HepG2 (cell line): Measurements from ENCODE around the gene SLC2A4. TPM values are rescaled to one million over a fixed set of nuclear protein-coding genes. Genes with fewer than 3 reads are reported as not detected.

Experiments used
- GATAD2A ChIP-seq: IDR thresholded peaks from 2 replicates; pipeline ENCODE4 v1.6.1; 2016
- HMG20A ChIP-seq: IDR thresholded peaks from 2 replicates; pipeline ENCODE4 v1.6.1; 2016; ENCODE audit warnings: borderline replicate concordance
- HNF4A ChIP-seq: sonication (generic); formaldehyde crosslinking; IDR thresholded peaks from 2 replicates; pipeline ENCODE4 v1.4.0; 2020; ENCODE audit warnings: missing genetic modification reagents
- HOXA9 ChIP-seq: sonication (generic); formaldehyde crosslinking; IDR thresholded peaks from 2 replicates; pipeline ENCODE4 v1.8.1; 2022; ENCODE audit warnings: missing genetic modification reagents, mild to moderate bottlenecking, moderate library complexity, borderline replicate concordance
- KLF9 ChIP-seq: IDR thresholded peaks from 2 replicates; pipeline ENCODE4 v1.6.1; 2016; ENCODE audit warnings: low read depth
- MAFG ChIP-seq: sonication (generic); formaldehyde crosslinking; IDR thresholded peaks from 2 replicates; pipeline ENCODE4 v1.5.1; 2020; ENCODE audit warnings: mild to moderate bottlenecking, missing genetic modification reagents
- MLLT10 ChIP-seq: sonication (generic); formaldehyde crosslinking; IDR thresholded peaks from 2 replicates; pipeline ENCODE4 v1.4.0; 2020; ENCODE audit warnings: missing genetic modification reagents
- NCOR1 ChIP-seq: fragments of 200-600 bp; sonication (generic); IDR thresholded peaks from 2 replicates; pipeline ENCODE4 v1.7.0; 2017; ENCODE audit warnings: antibody characterized with exemption, low read length, borderline replicate concordance
- PHF20 ChIP-seq: sonication (generic); formaldehyde crosslinking; IDR thresholded peaks from 2 replicates; pipeline ENCODE4 v1.5.0; 2020; ENCODE audit warnings: mild to moderate bottlenecking, missing genetic modification reagents
- SMAD9 ChIP-seq: sonication (generic); formaldehyde crosslinking; IDR thresholded peaks from 2 replicates; pipeline ENCODE4 v1.5.1; 2020; ENCODE audit warnings: mild to moderate bottlenecking, missing genetic modification reagents
- SNAI1 ChIP-seq: sonication (generic); formaldehyde crosslinking; IDR thresholded peaks from 2 replicates; pipeline ENCODE4 v1.5.0; 2020; ENCODE audit warnings: mild to moderate bottlenecking, missing genetic modification reagents, borderline replicate concordance
- SRY ChIP-seq: sonication (generic); formaldehyde crosslinking; IDR thresholded peaks from 2 replicates; pipeline ENCODE4 v1.8.0; 2022; ENCODE audit warnings: mild to moderate bottlenecking, missing genetic modification reagents
- TEAD3 ChIP-seq: optimal IDR thresholded peaks from 2 replicates; pipeline ENCODE3; 2016; ENCODE audit warnings: borderline replicate concordance
- ZFX ChIP-seq: sonication (generic); formaldehyde crosslinking; IDR thresholded peaks from 2 replicates; pipeline ENCODE4 v1.4.0; 2020; ENCODE audit warnings: mild to moderate bottlenecking, low read depth, missing genetic modification reagents, moderate library complexity
- ZNF20 ChIP-seq: sonication (generic); formaldehyde crosslinking; IDR thresholded peaks from 2 replicates; pipeline ENCODE4 v1.4.0; 2020; ENCODE audit warnings: mild to moderate bottlenecking, moderate library complexity, missing genetic modification reagents
- ZNF263 ChIP-seq: sonication (generic); formaldehyde crosslinking; IDR thresholded peaks from 2 replicates; pipeline ENCODE4 v1.4.0; 2020; ENCODE audit warnings: missing genetic modification reagents
- ZNF282 ChIP-seq: fragments of 450-650 bp; IDR thresholded peaks from 2 replicates; pipeline ENCODE4 v1.6.1; 2018; ENCODE audit not compliant: partially characterized antibody
- ZNF569 ChIP-seq: sonication (generic); formaldehyde crosslinking; IDR thresholded peaks from 2 replicates; pipeline ENCODE4 v1.5.0; 2020; ENCODE audit warnings: mild to moderate bottlenecking, missing genetic modification reagents, moderate library complexity, borderline replicate concordance
- ZNF800 ChIP-seq: sonication (generic); formaldehyde crosslinking; IDR thresholded peaks from 2 replicates; pipeline ENCODE4 v1.4.0; 2020; ENCODE audit warnings: missing genetic modification reagents
- polyA plus RNA-seq, 8 experiments: library from polyadenylated mRNA; depleted of rRNA in 3 of 8; stranded (reverse) in 7 of 8; unstranded in 1 of 8; fragments of >200 nt; fragmentation: Illumina TruSeq in 4 of 8; extraction: Trizol in 4 of 8; gene quantifications; 2 replicates each; pipeline versions ENCODE4 v1.2.1 to v1.2.3, GENCODE V29; 2011 to 2016; ENCODE audit warnings: low read depth in 4 of 8, missing spikeins in 1 of 8, mixed read lengths in 1 of 8; ENCODE audit not compliant: insufficient read depth in 1 of 8
- total RNA-seq, 5 experiments: library from RNA; depleted of rRNA; stranded (reverse); fragments of >200 nt; fragmentation: Illumina TruSeq; extraction: Trizol; gene quantifications; 2 replicates each; pipeline ENCODE4 v1.2.3, GENCODE V29; 2016; ENCODE audit warnings: low read depth in 1 of 5
- TF ChIP-seq, protein P1 (sequence below): sonication (generic); formaldehyde crosslinking; IDR thresholded peaks from 2 replicates; pipeline ENCODE4 v1.9.0; 2022; ENCODE audit warnings: low read depth, missing genetic modification reagents
- TF ChIP-seq, protein P2 (sequence below): sonication (generic); formaldehyde crosslinking; IDR thresholded peaks from 2 replicates; pipeline ENCODE4 v1.4.0; 2020; ENCODE audit warnings: missing genetic modification reagents
- TF ChIP-seq, protein P3 (sequence below): IDR thresholded peaks from 2 replicates; pipeline ENCODE4 v1.6.1; 2016; ENCODE audit warnings: low read depth, borderline replicate concordance

Gene SLC2A4
- total and polyA plus RNA-seq, 2 of the 13 experiments (the other 11 are each of a cell fraction or from before 2014, with no cell fraction given), result 4.9 to 5.8 TPM

- TF ChIP-seq, protein P1, sequence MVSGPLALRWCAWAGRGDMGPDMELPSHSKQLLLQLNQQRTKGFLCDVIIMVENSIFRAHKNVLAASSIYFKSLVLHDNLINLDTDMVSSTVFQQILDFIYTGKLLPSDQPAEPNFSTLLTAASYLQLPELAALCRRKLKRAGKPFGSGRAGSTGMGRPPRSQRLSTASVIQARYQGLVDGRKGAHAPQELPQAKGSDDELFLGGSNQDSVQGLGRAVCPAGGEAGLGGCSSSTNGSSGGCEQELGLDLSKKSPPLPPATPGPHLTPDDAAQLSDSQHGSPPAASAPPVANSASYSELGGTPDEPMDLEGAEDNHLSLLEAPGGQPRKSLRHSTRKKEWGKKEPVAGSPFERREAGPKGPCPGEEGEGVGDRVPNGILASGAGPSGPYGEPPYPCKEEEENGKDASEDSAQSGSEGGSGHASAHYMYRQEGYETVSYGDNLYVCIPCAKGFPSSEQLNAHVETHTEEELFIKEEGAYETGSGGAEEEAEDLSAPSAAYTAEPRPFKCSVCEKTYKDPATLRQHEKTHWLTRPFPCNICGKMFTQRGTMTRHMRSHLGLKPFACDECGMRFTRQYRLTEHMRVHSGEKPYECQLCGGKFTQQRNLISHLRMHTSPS (CRISPR knock-in tag), result no peak
- peak; percentile 85 for TF ChIP-seq PHF20
- peak; percentile 66; the same call in 1 of the 2 replicates for TF ChIP-seq NCOR1
- no peak for TF ChIP-seq SMAD9
- TF ChIP-seq SRY (CRISPR knock-in tag), result peak; percentile 52; the same call in 1 of the 2 replicates
- TF ChIP-seq ZFX (CRISPR knock-in tag), result 0 out of 2 replicates have a peak, but pooled peaks have one; percentile 9
- TF ChIP-seq, protein P2, sequence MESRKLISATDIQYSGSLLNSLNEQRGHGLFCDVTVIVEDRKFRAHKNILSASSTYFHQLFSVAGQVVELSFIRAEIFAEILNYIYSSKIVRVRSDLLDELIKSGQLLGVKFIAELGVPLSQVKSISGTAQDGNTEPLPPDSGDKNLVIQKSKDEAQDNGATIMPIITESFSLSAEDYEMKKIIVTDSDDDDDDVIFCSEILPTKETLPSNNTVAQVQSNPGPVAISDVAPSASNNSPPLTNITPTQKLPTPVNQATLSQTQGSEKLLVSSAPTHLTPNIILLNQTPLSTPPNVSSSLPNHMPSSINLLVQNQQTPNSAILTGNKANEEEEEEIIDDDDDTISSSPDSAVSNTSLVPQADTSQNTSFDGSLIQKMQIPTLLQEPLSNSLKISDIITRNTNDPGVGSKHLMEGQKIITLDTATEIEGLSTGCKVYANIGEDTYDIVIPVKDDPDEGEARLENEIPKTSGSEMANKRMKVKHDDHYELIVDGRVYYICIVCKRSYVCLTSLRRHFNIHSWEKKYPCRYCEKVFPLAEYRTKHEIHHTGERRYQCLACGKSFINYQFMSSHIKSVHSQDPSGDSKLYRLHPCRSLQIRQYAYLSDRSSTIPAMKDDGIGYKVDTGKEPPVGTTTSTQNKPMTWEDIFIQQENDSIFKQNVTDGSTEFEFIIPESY (CRISPR knock-in tag), result peak; percentile 67
- 0 out of 2 replicates have a peak, but pooled peaks have one; percentile 51 for TF ChIP-seq KLF9 (CRISPR knock-in tag)
- no peak for TF ChIP-seq SNAI1 (CRISPR knock-in tag)
- no peak for TF ChIP-seq MLLT10
- TF ChIP-seq ZNF282, result no peak
- peak; percentile 17; the same call in 1 of the 2 replicates for TF ChIP-seq HMG20A
- TF ChIP-seq HOXA9 (CRISPR knock-in tag), result peak; percentile 69; the same call in 1 of the 2 replicates
- 0 out of 2 replicates have a peak, but pooled peaks have one; percentile 20 for TF ChIP-seq ZNF20 (CRISPR knock-in tag)
- 0 out of 2 replicates have a peak, but pooled peaks have one; percentile 26 for TF ChIP-seq ZNF263 (CRISPR knock-in tag)
- peak; percentile 57 for TF ChIP-seq GATAD2A (CRISPR knock-in tag)
- no peak; the same call in 1 of the 2 replicates for TF ChIP-seq ZNF569 (CRISPR knock-in tag)
- no peak for TF ChIP-seq ZNF800 (CRISPR knock-in tag)
- TF ChIP-seq, protein P3, sequence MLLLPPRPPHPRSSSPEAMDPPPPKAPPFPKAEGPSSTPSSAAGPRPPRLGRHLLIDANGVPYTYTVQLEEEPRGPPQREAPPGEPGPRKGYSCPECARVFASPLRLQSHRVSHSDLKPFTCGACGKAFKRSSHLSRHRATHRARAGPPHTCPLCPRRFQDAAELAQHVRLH (CRISPR knock-in tag), result 0 out of 2 replicates have a peak, but pooled peaks have one; percentile 63
- TF ChIP-seq MAFG (CRISPR knock-in tag), result no peak
- peak; percentile 46 for TF ChIP-seq HNF4A
- TF ChIP-seq TEAD3, result peak; percentile 61
These were observed 38.6 kb upstream of the SLC2A4 start (continued) for GRCh38 chr17:7242717-7243452.
